Neural crest cell (in vitro differentiated cells): ENCODE results near the gene OSBPL10. TPM values are rescaled to one million over a fixed set of nuclear protein-coding genes. Genes with fewer than 3 reads are reported as not detected.

Experiments
- DNase-seq: peaks from one replicate; pipeline ENCODE4 v3.0.0; 2021; ENCODE audit warnings: low read depth, mixed read lengths, low spot score
- H3K27ac Mint-ChIP-seq: one replicate; pipeline ENCODE4 v1.8.0; 2021; ENCODE audit warnings: mild to moderate bottlenecking, mixed read lengths; ENCODE audit not compliant: unreplicated experiment
- H3K27me3 Mint-ChIP-seq: 2 replicates; pipeline ENCODE4 v1.8.0; 2021; ENCODE audit warnings: low read depth, mild to moderate bottlenecking, mixed read lengths
- H3K36me3 Mint-ChIP-seq: 2 replicates; pipeline ENCODE4 v1.8.0; 2021; ENCODE audit warnings: low read depth, mild to moderate bottlenecking, mixed read lengths
- H3K4me1 Mint-ChIP-seq: 2 replicates; pipeline ENCODE4 v1.8.0; 2021; ENCODE audit warnings: mixed read lengths
- H3K4me3 Mint-ChIP-seq: one replicate; pipeline ENCODE4 v1.8.0; 2021; ENCODE audit warnings: mild to moderate bottlenecking, mixed read lengths
- H3K9me3 Mint-ChIP-seq: 2 replicates; pipeline ENCODE4 v1.8.0; 2021; ENCODE audit warnings: mixed read lengths
- CTCF ChIP-seq: fragments of 200-600 bp; sonication (generic); conservative IDR thresholded peaks from 2 replicates; pipeline ENCODE4 v1.5.0; 2021; ENCODE audit warnings: antibody characterized with exemption, mild to moderate bottlenecking
- total RNA-seq: library from RNA; stranded (reverse); gene quantifications from 2 replicates; pipeline ENCODE4 v1.2.1, GENCODE V29; 2021

The OSBPL10 gene
- total RNA-seq, 1 donor from 2014 or later = 18.7 TPM

GRCh38 chr3:31676556-31676955, 304.5 kb downstream of the OSBPL10 start:
- Mint-ChIP-seq H3K27ac (no peak overlapping the region), H3K4me3 (no peak overlapping the region), H3K27me3 (no peaks in the 10 kb centered on the region), H3K9me3 (no peaks in the 10 kb centered on the region), H3K36me3 (no peaks in the 10 kb centered on the region), H3K4me1 (peaks cover 33% of the 10 kb centered on the region)
- TF ChIP-seq CTCF = no peak
- DNase-seq = no peak

- no peak for TF ChIP-seq CTCF
- Mint-ChIP-seq H3K4me1 (peaks cover 21% of the 10 kb centered on the region), H3K36me3 (peaks cover 3% of the 10 kb centered on the region)
Measured at GRCh38 chr3:31673950-31674349, 307.1 kb downstream of the OSBPL10 start.

GRCh38 chr3:31671976-31672375, 309.1 kb downstream of the OSBPL10 start:
- H3K4me1 Mint-ChIP-seq = peaks cover 8% of the 10 kb centered on the region
- H3K36me3 Mint-ChIP-seq = peaks cover 3% of the 10 kb centered on the region
- no peak for DNase-seq
- H3K27me3 Mint-ChIP-seq = no peaks in the 10 kb centered on the region
- no peaks in the 10 kb centered on the region for H3K9me3 Mint-ChIP-seq
- H3K27ac Mint-ChIP-seq = no peak overlapping the region
- TF ChIP-seq CTCF = no peak
- no peak overlapping the region for H3K4me3 Mint-ChIP-seq

More at GRCh38 chr3:31673950-31674349, 307.1 kb downstream of the OSBPL10 start:
- no peak for DNase-seq
- Mint-ChIP-seq H3K9me3 (no peaks in the 10 kb centered on the region), H3K27me3 (no peaks in the 10 kb centered on the region), H3K4me3 (no peak overlapping the region), H3K27ac (no peak overlapping the region)

GRCh38 chr3:31671451-31671850, 309.6 kb downstream of the OSBPL10 start:
- Mint-ChIP-seq H3K4me3 (no peak overlapping the region), H3K27ac (no peak overlapping the region), H3K4me1 (peaks cover 2% of the 10 kb centered on the region), H3K36me3 (peaks cover 3% of the 10 kb centered on the region), H3K27me3 (no peaks in the 10 kb centered on the region), H3K9me3 (no peaks in the 10 kb centered on the region)
- no peak for DNase-seq
- TF ChIP-seq CTCF = no peak

- no peak for TF ChIP-seq CTCF
- Mint-ChIP-seq H3K9me3 (no peaks in the 10 kb centered on the region), H3K4me1 (no peaks in the 10 kb centered on the region), H3K4me3 (no peak overlapping the region), H3K27ac (no peak overlapping the region), H3K27me3 (no peaks in the 10 kb centered on the region), H3K36me3 (peaks cover 3% of the 10 kb centered on the region)
- DNase-seq = no peak
Measured at GRCh38 chr3:31670722-31671121, 310.3 kb downstream of the OSBPL10 start.

GRCh38 chr3:31670136-31670535, 310.9 kb downstream of the OSBPL10 start:
- no peaks in the 10 kb centered on the region for H3K27me3 Mint-ChIP-seq
- peaks cover 3% of the 10 kb centered on the region for H3K36me3 Mint-ChIP-seq
- no peak for DNase-seq
- H3K4me3 Mint-ChIP-seq = no peak overlapping the region
- no peak for TF ChIP-seq CTCF
- no peak overlapping the region for H3K27ac Mint-ChIP-seq
- no peaks in the 10 kb centered on the region for H3K9me3 Mint-ChIP-seq
- no peaks in the 10 kb centered on the region for H3K4me1 Mint-ChIP-seq
